Frontal cortex (tissue), 4 donors: Measurements from ENCODE around the gene ANKFN1. TPM values are rescaled to one million over a fixed set of nuclear protein-coding genes. Genes with fewer than 3 reads are reported as not detected.

Source experiments
- DNase-seq, 2 donors: peaks; one replicate each; pipeline ENCODE4 v3.0.0; 2012; ENCODE audit warnings: low spot score in 2 of 2
- FAIRE-seq: peaks from 2 replicates; lab custom pipeline; 2012; peaks lifted over from hg19 to GRCh38; lab: Jason Lieb, UNC
- total RNA-seq: library from RNA; depleted of rRNA; stranded (reverse); fragments of >200 nt; gene quantifications from one replicate; pipeline ENCODE4 v1.2.3, GENCODE V29; 2014
- donor health status: control.
- donor health status: control.
- donor health status: control.

The ANKFN1 gene
- total RNA-seq, 1 donor from 2014 or later: 2.4 TPM

GRCh38 chr17:56314984-56315602 is 161.8 kb downstream of the ANKFN1 start:
- no peak for DNase-seq
- FAIRE-seq: no peak

- FAIRE-seq (no peak), DNase-seq (no peak)
Observed at GRCh38 chr17:56316604-56317003, 163.3 kb downstream of the ANKFN1 start.

GRCh38 chr17:56317351-56318208 is 164.3 kb downstream of the ANKFN1 start:
- FAIRE-seq (no peak), DNase-seq (no peak)

GRCh38 chr17:56319531-56319930 is 166.3 kb downstream of the ANKFN1 start:
- FAIRE-seq: no peak

GRCh38 chr17:56320443-56320842 is 167.2 kb downstream of the ANKFN1 start:
- no peak for DNase-seq
- FAIRE-seq: no peak

More at GRCh38 chr17:56319531-56319930, 166.3 kb downstream of the ANKFN1 start:
- DNase-seq: peak in 1 of 2 donors; percentile 4

- FAIRE-seq: no peak
- no peak for DNase-seq
Observed at GRCh38 chr17:56322991-56323390, 169.7 kb downstream of the ANKFN1 start.

GRCh38 chr17:56324676-56325075 is 171.4 kb downstream of the ANKFN1 start:
- DNase-seq (no peak), FAIRE-seq (no peak)

- FAIRE-seq (no peak), DNase-seq (no peak)
Observed at GRCh38 chr17:56325313-56326000, 172.2 kb downstream of the ANKFN1 start.

GRCh38 chr17:56326001-56326359 is 172.7 kb downstream of the ANKFN1 start:
- DNase-seq (no peak), FAIRE-seq (no peak)

GRCh38 chr17:56347639-56348038 is 194.4 kb downstream of the ANKFN1 start:
- FAIRE-seq: no peak

GRCh38 chr17:56350592-56350991 is 197.3 kb downstream of the ANKFN1 start:
- DNase-seq: no peak
- no peak for FAIRE-seq

More at GRCh38 chr17:56347639-56348038, 194.4 kb downstream of the ANKFN1 start:
- no peak for DNase-seq

GRCh38 chr17:56351675-56352074 is 198.4 kb downstream of the ANKFN1 start:
- no peak for FAIRE-seq
- DNase-seq: no peak

- no peak for DNase-seq
- no peak for FAIRE-seq
Observed at GRCh38 chr17:56358651-56359050, 205.4 kb downstream of the ANKFN1 start.

- no peak for FAIRE-seq
- no peak for DNase-seq
Observed at GRCh38 chr17:56359518-56359917, 206.2 kb downstream of the ANKFN1 start.

- FAIRE-seq (no peak), DNase-seq (no peak)
Observed at GRCh38 chr17:56367366-56367765, 214.1 kb downstream of the ANKFN1 start.

GRCh38 chr17:56373981-56374833 is 220.9 kb downstream of the ANKFN1 start:
- FAIRE-seq (no peak), DNase-seq (no peak)

GRCh38 chr17:56389356-56389755 is 236.1 kb downstream of the ANKFN1 start:
- FAIRE-seq: no peak

GRCh38 chr17:56392321-56392720 is 239.0 kb downstream of the ANKFN1 start:
- FAIRE-seq (no peak), DNase-seq (no peak)

More at GRCh38 chr17:56389356-56389755, 236.1 kb downstream of the ANKFN1 start:
- no peak for DNase-seq

GRCh38 chr17:56393156-56393555 is 239.9 kb downstream of the ANKFN1 start:
- DNase-seq (no peak), FAIRE-seq (no peak)

GRCh38 chr17:56395787-56396186 is 242.5 kb downstream of the ANKFN1 start:
- no peak for FAIRE-seq

More at GRCh38 chr17:56395787-56396186, 242.5 kb downstream of the ANKFN1 start:
- no peak for DNase-seq
